Breast epithelium (tissue), 4 donors: ENCODE results near the gene NOTO. TPM values are rescaled to one million over a fixed set of nuclear protein-coding genes. Genes with fewer than 3 reads are reported as not detected.
"Not testable (repeated sequence)": the region's sequence is repeated elsewhere in the genome, so short reads cannot be mapped to it uniquely, and the experiment has no call there.

Source experiments
- DNase-seq, 2 donors: peaks; one replicate each; pipeline ENCODE4 v3.0.0-alpha.2; 2019; ENCODE audit warnings: low spot score in 2 of 2
- H3K27ac ChIP-seq, 2 donors: fragments of 200-600 bp; sonication (generic) in 1 of 2; one replicate each; pipeline ENCODE4 v1.5.1; 2016 to 2019; ENCODE audit warnings: mild to moderate bottlenecking in 1 of 2
- H3K27me3 ChIP-seq, 2 donors: fragments of 200-600 bp; sonication (generic) in 1 of 2; one replicate each; pipeline versions ENCODE4 v1.5.1 to v1.6.0; 2017 to 2019; ENCODE audit warnings: control low read depth in 1 of 2, mild to moderate bottlenecking in 1 of 2
- H3K36me3 ChIP-seq: fragments of 200-600 bp; one replicate; pipeline ENCODE4 v1.5.1; 2019
- H3K4me1 ChIP-seq, 2 donors: fragments of 200-600 bp; sonication (generic); one replicate each; pipeline ENCODE4 v1.5.1; 2016 to 2019; ENCODE audit warnings: control low read depth in 1 of 2
- H3K4me3 ChIP-seq, 3 donors: fragments of 200-600 bp; sonication (generic); 1 replicate in 2 of 3; 2 replicates in 1 of 3; pipeline ENCODE4 v1.5.1; 2016 to 2019; ENCODE audit warnings: mild to moderate bottlenecking in 3 of 3, moderate library complexity in 2 of 3
- H3K9me3 ChIP-seq, 2 donors: fragments of 200-600 bp; sonication (generic) in 1 of 2; one replicate each; pipeline ENCODE4 v1.5.1; 2016 to 2019; ENCODE audit warnings: control low read depth in 1 of 2
- CTCF ChIP-seq, 3 donors: fragments of 450-650 bp; IDR thresholded peaks; one replicate each; pipeline ENCODE4 v1.5.1; 2016 to 2017; ENCODE audit warnings: antibody characterized with exemption in 3 of 3, mild to moderate bottlenecking in 3 of 3, moderate library complexity in 3 of 3
- POLR2A ChIP-seq: fragments of 450-650 bp; IDR thresholded peaks from one replicate; pipeline ENCODE4 v1.6.1; 2016; ENCODE audit warnings: antibody characterized with exemption, mild to moderate bottlenecking, moderate library complexity
- POLR2AphosphoS5 ChIP-seq, 3 donors: sonication (generic); formaldehyde crosslinking; IDR thresholded peaks; one replicate each; pipeline ENCODE4 v1.6.1; 2017; ENCODE audit warnings: antibody characterized with exemption in 3 of 3
- intact Hi-C: fragments of 100-400 bp; cut with DNase I; formaldehyde crosslinking; loops from one replicate; pipeline ENCODE4 v1.15.1; 2023; ENCODE audit warnings: low total_unique reads
- total RNA-seq, 3 donors: library from RNA; depleted of rRNA; stranded (reverse); fragments of >200 nt; gene quantifications; one replicate each; pipeline ENCODE4 v1.1.0, GENCODE V29; 2016

The NOTO gene
- not detected for total RNA-seq

GRCh38 chr2:73202156-73203054 lies at the start of gene NOTO:
NOTO (plus strand) TSS chr2:73202574; CDS start chr2:73202667, 93 bp downstream.
- no peak within 1 kb of the TSS for H3K27ac ChIP-seq
- no peaks in the 10 kb centered on the region for H3K36me3 ChIP-seq
- no peak for TF ChIP-seq POLR2A
- TF ChIP-seq CTCF (IDR thresholded peaks at IDR 0.05), result no peak
- TF ChIP-seq POLR2AphosphoS5 (IDR thresholded peaks at IDR 0.05), result no peak
- peak within 1 kb of the TSS; percentile 14 to 55 (median 35) for H3K4me3 ChIP-seq
- no peaks in the 10 kb centered on the region for H3K9me3 ChIP-seq
- peaks cover 4 to 57% of the 10 kb centered on the region in 2 donors for H3K27me3 ChIP-seq
- H3K4me1 ChIP-seq, result peaks cover 0 to 7% of the 10 kb centered on the region in 2 donors
- DNase-seq, result no peak
- intact Hi-C loops, result no loop called here

GRCh38 chr2:73156539-73157124 lies 45.7 kb upstream of the NOTO start:
- Histone ChIP-seq H3K27me3 (peaks cover 0 to 22% of the 10 kb centered on the region in 2 donors), H3K4me3 (no peak overlapping the region)
- no peak for DNase-seq

GRCh38 chr2:73162856-73163391 lies 39.5 kb upstream of the NOTO start:
- Histone ChIP-seq H3K4me1 (no peaks in the 10 kb centered on the region), H3K36me3 (no peaks in the 10 kb centered on the region), H3K4me3 (no peak overlapping the region), H3K27ac (no peak overlapping the region), H3K27me3 (peaks cover 0 to 2% of the 10 kb centered on the region in 2 donors), H3K9me3 (no peaks in the 10 kb centered on the region)
- no peak for DNase-seq
- intact Hi-C loops, result no loop called here
- no peak for TF ChIP-seq CTCF (IDR thresholded peaks at IDR 0.05)
- no peak for TF ChIP-seq POLR2A
- TF ChIP-seq POLR2AphosphoS5 (IDR thresholded peaks at IDR 0.05), result no peak

More at GRCh38 chr2:73156539-73157124, 45.7 kb upstream of the NOTO start:
- intact Hi-C loops, result no loop called here
- no peak overlapping the region for H3K27ac ChIP-seq
- TF ChIP-seq CTCF (IDR thresholded peaks at IDR 0.05), result peak in 1 of 3 donors; percentile 32
- no peak for TF ChIP-seq POLR2AphosphoS5 (IDR thresholded peaks at IDR 0.05)
- no peaks in the 10 kb centered on the region for H3K4me1 ChIP-seq
- no peaks in the 10 kb centered on the region for H3K36me3 ChIP-seq
- H3K9me3 ChIP-seq, result no peaks in the 10 kb centered on the region

GRCh38 chr2:73163483-73164367 lies 38.6 kb upstream of the NOTO start:
- DNase-seq, result no peak
- no peaks in the 10 kb centered on the region for H3K36me3 ChIP-seq
- intact Hi-C loops, result no loop called here

GRCh38 chr2:73165978-73166377 lies 36.4 kb upstream of the NOTO start:
- H3K27me3 ChIP-seq, H3K27ac ChIP-seq, H3K4me1 ChIP-seq, H3K9me3 ChIP-seq, intact Hi-C loops, H3K4me3 ChIP-seq, H3K36me3 ChIP-seq, DNase-seq: not testable (repeated sequence)

More at GRCh38 chr2:73163483-73164367, 38.6 kb upstream of the NOTO start:
- H3K9me3 ChIP-seq, result no peaks in the 10 kb centered on the region
- no peak overlapping the region for H3K27ac ChIP-seq
- H3K27me3 ChIP-seq, result no peaks in the 10 kb centered on the region
- no peak for TF ChIP-seq POLR2A
- TF ChIP-seq CTCF (IDR thresholded peaks at IDR 0.05), result peak; percentile 66 to 81 (median 79)
- H3K4me1 ChIP-seq, result no peaks in the 10 kb centered on the region
- H3K4me3 ChIP-seq, result no peak overlapping the region

- intact Hi-C loops, H3K4me1 ChIP-seq, H3K9me3 ChIP-seq, H3K27ac ChIP-seq, DNase-seq, H3K36me3 ChIP-seq, H3K4me3 ChIP-seq, H3K27me3 ChIP-seq: not testable (repeated sequence)
Measured at GRCh38 chr2:73166813-73167212, 35.6 kb upstream of the NOTO start.

- H3K4me3 ChIP-seq, H3K4me1 ChIP-seq, intact Hi-C loops, H3K27me3 ChIP-seq, H3K9me3 ChIP-seq, DNase-seq, H3K36me3 ChIP-seq, H3K27ac ChIP-seq: not testable (repeated sequence)
Measured at GRCh38 chr2:73168348-73168747, 34.0 kb upstream of the NOTO start.

- H3K9me3 ChIP-seq, DNase-seq, H3K4me1 ChIP-seq, H3K36me3 ChIP-seq, H3K4me3 ChIP-seq, H3K27me3 ChIP-seq, H3K27ac ChIP-seq: not testable (repeated sequence)
- intact Hi-C loops, result loop anchor here (10.0 kb wide), 3 partner anchors 86 to 276 kb away; no protein-coding TSS in a partner anchor
Measured at GRCh38 chr2:73170341-73170740, 32.0 kb upstream of the NOTO start.
